NCI-H526 treated with DMSO at 0.1 percent for 48 hours (cell line): ENCODE results near the gene SNX6.
"Not testable (repeated sequence)": the region's sequence is repeated elsewhere in the genome, so short reads cannot be mapped to it uniquely, and the experiment has no call there.

Experiments used
- DNase-seq: peaks from one replicate; lab custom pipeline; 2025; lab: John Stamatoyannopoulos, UW

Gene SNX6

DNA sequence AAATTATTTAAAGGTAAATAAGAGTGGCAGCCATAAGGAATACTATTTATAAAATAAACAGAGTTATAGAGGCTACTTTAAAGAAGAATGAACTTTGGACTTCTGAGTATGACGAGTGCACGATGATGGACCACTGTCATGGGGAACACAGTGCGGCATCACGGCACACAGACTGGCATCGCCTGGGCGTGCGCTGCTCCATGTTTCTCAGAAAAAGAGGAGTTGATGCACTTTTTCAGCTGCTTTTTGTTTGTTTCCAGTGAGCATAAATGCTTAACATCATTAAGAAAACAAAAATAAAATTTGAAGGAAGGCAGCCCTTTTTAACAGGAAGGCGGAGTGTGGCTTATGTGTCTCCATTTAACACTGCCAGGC, 67.2 kb downstream of the SNX6 start:
- no peak for DNase-seq

DNA sequence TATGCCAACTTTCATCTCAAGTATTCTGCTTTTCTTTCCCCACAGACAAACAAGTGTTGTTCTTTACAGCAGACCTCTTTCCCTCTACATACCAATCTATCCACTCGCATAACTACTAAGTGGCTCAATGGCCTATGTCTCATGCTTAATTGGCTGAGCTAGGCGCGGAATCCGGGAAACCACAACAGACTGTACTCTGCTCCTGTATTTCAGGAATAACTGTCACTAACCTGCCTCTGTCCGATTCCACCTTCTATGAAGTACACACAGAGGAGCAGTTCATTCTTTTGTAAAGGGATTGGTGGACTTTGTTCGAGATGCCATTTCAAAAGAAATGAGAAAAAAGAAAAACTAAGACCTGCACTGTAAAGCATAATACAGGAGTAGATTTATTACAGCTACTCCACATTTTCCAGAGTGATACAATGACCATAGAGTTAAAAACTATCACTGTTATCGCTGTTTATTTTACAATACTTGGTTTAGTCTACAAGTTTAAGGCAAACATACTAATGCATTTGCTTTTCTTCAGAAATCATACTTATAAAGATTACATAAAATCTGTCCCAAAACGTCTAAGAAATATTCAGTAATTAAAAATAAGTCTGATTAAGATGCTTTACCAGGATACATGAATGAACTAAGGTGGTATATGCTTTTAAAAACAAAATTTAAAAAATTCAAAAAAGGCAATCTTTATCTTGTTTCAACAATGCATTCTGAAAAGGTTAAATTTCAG, 67.7 kb downstream of the SNX6 start:
- not testable (repeated sequence) for DNase-seq

DNA sequence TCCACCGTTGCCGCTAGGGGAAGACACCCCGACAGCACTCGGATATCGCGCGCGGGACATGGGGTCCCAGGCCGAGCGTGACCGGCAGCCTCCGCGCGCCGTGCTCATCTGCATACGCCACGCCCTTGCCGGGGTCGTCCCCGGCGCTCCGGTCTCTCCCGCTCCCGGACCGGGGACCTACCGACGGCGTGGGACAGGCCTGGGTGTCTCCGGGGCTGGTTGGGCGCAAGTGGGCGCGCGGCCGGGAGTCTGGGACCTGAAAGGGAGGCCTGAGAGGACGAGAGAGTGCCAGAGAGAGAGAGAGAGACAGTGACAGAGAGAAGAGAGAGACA, 73.5 kb downstream of the SNX6 start:
- not testable (repeated sequence) for DNase-seq

GRCh38 chr14:34555583-34556497, 74.1 kb downstream of the SNX6 start:
- DNase-seq = not testable (repeated sequence)

- DNase-seq = no peak
These were observed 75.3 kb downstream of the SNX6 start for GRCh38 chr14:34554540-34555250.

DNA sequence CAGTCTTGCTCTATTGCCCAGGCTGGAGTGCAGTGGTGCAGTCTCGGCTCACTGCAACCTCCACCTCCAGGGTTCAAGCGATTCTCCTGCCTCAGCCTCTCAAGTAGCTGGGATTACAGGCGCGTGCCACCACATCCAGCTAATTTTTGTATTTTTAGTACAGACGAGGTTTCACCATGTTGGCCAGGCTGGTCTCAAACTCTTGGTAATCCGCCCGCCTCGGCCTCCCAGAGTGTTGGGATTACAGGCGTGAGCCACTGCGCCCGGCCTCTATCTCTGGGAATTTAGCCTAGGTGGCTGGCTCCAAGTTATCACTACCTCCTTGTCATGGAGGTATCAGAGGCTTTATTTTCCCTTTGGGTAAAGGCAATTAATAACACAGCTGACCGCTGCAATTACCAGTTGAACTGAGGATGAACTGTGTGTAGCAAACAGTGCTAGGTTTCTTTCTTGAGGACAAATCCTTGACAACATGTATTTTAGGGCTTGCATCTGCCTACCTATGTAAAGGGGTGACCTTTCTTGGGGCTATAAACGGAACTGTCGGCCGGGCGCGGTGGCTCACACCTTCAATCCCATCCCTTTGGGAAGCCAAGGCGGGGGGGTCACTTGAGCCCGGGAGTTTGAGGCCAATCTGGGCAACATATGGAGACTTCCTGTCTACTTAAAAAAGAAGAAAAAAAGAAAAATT, 80.5 kb downstream of the SNX6 start:
- DNase-seq = not testable (repeated sequence)

GRCh38 chr14:34548472-34548981, 81.4 kb downstream of the SNX6 start:
- DNase-seq = no peak

DNA sequence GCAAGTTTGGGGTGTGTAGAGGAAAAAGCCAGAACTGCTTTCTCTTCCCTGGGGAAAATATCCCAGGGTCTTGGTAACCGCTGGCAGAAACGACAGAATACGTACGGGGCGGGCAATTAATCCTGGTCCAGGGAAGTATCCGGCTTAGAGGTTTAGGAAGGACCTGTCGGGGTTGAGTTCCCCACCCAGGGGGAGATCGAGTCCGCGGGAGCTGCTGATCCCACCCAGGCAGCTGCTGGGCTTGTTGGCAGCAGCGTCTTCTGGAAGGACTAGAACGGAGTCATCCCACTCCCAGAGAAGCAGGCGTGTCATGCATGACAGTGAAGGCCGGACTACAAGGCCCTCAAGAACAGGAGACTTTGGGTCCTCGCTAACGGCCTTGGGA, 82.8 kb downstream of the SNX6 start:
- DNase-seq = not testable (repeated sequence)

DNA sequence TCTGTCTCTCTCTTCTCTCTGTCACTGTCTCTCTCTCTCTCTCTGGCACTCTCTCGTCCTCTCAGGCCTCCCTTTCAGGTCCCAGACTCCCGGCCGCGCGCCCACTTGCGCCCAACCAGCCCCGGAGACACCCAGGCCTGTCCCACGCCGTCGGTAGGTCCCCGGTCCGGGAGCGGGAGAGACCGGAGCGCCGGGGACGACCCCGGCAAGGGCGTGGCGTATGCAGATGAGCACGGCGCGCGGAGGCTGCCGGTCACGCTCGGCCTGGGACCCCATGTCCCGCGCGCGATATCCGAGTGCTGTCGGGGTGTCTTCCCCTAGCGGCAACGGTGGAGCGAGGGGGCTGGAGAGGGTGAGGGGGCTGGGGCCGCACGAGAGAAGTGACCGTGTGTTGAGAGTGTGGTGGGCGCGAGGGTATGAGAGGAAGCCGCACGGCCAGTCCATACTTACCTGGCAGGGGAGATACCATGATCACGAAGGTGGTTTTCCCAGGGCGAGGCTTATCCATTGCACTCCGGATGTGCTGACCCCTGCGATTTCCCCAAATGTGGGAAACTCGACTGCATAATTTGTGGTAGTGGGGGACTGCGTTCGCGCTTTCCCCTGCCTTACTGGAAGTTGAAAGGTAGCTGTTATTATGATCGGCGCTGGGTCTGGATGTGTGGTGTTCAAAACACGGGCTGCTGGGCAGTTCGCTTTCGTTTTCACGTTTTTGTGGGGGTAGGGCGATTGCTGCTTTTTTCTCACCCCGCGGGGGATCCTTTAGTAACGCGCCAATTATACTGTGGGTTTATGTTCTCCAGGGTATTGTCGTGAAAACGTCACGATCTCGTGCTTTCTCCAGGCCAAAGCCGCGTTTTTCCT, 83.4 kb downstream of the SNX6 start:
- not testable (repeated sequence) for DNase-seq

DNA sequence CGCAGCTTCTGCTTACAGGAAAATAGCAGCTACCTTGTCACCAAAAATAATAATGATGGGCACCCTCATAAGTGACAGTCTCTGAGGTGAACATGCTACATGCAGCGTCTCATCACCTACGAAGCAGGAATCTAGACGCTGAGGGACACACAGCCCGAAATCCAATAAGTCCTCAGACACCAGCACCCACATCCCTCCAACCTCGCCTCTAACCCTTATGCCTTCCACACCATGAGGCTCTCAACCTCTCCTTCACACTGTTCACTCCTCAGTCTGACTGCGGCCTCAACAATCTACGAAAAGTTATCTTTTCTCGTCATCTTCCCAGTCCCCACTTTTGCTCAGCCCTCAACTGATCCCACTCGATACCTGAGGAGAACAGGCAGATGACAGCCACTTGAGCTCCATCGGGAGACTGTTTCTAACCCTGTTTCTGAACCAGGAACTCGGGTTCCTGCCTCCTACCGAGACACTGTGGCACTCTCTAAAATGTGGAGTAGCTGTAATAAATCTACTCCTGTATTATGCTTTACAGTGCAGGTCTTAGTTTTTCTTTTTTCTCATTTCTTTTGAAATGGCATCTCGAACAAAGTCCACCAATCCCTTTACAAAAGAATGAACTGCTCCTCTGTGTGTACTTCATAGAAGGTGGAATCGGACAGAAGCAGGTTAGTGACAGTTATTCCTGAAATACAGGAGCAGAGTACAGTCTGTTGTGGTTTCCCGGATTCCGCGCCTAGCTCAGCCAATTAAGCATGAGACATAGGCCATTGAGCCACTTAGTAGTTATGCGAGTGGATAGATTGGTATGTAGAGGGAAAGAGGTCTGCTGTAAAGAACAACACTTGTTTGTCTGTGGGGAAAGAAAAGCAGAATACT, 89.5 kb downstream of the SNX6 start:
- not testable (repeated sequence) for DNase-seq

DNA sequence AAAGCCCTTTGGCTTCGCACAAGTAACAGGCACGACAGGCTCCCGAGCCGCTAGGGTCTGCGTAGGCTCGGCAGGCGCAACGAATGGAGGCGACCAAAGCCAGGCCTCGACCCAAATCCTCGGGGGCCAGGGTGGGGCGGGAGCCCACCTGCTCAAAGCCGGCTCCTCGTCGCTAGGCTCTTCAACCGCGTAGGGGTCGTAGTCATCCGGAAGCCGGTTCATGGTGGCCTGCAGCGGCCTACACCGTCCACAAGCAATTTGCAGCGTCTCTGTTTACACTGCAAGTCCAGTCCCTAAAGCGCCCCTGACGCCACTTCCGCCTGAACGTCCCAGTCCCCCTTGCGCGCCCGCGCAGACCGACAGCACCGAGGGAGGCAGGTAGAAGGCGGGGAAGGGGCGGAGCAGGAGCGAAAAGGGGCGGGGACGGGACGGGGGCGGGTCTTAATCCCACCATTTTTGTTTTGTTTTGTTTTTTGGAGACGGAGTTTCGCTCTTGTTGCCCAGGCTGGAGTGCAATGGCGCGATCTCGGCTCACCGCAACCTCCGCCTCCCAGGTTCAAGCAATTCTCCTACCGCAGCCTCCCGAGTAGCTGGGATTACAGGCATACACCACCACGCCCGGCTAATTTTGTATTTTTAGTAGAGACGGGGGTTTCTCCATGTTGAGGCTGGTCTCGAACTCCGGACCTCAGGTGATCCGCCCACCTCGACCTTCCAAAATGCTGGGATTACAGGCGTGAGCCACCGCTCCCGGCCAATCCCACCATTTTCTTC, 90.4 kb downstream of the SNX6 start, which contains the start of gene EAPP:
TSS of gene EAPP (minus strand) at position 295 of the 774 bp plus-strand sequence. CDS start at position 222, 73 bp downstream.
- no peak for DNase-seq

- no peak for DNase-seq
These were observed 91.0 kb downstream of the SNX6 start for GRCh38 chr14:34538871-34539406.

- DNase-seq = not testable (repeated sequence)
These were observed 91.9 kb downstream of the SNX6 start for GRCh38 chr14:34538096-34538495.

DNA sequence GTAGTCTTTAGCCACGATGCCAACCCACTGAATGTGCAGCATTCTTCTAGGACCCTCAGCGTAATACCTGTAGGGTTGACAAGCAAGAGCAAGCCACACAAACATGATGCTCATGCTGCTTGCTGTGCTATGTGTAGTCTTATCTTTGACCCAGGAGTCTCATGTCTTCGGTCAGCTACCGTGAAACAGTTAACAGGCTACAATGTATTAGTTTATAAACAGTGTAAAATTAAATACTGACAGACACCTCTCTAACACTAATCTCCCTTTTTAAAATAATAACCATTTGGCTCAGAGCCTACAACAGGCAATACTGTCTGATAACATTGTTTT, 92.3 kb downstream of the SNX6 start:
- no peak for DNase-seq

DNA sequence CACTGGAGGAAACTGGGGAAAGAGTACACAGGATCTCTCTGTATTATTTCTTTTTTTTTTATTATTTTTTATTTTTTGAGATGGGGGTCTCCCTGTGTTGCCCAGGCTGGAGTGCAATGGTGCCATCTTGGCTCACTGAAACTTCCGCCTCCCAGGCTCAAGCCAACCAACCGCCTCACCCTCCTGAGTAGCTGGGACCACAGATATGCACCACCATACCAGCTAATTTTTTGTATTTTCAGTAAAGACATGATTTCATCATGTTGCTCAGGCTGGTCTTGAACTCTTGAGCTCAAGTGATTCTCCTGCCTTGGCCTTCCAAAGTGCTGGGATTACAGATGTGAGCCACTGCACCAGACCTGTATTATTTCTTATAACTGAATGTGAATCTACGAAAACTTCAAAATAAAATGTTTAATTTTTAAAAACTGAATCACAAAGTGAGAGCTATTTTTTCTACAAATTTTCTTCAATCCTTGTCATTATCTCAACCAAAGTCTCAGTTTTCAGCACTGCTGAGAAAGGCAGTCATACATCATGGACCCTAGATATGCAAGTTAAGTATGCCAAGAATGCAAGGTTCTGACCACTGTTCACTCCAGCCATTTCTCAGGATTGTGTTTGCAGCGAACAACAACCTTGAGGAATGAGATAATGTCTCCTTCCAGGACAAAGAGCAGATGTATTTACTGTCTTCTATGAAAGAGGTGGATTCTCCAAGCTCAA, 92.8 kb downstream of the SNX6 start:
- no peak for DNase-seq

DNA sequence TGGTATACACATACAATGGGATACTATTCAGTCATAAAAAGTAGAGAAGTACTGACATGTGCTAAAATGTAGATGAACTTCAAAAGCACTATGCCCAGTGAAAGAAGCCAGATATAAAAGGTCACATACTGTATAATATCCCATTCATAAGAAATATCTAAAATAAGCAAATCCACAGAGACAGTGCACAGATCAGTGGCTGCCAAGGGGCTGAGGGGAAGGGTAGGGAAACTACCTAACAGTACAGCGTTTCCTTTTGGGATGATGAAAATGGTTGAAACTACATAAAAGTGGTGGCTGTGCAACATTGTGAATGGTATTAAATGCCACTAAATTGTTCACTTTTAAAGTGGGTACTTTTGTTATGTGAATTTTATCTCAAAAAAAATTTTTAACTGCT, 102.4 kb downstream of the SNX6 start:
- DNase-seq = no peak

DNA sequence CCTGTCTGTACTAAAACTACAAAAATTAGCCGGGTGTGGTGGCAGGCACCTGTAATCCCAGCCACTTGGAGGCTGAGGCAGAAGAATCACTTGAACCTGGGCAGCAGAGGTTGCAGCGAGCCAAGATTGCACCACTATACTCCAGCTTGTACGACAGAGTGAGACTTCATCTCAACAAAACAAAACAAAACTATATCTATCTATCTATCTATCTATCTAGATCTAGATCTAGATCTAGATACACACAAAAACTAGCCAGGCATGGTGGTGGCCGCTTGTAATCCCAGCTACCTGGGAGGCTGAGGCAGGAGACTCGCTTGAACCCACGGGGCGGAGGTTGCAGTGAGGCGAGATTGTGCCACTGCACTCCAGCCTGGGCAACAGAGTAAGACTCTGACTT, 105.7 kb downstream of the SNX6 start:
- DNase-seq = not testable (repeated sequence)

GRCh38 chr14:34522496-34522895, 107.5 kb downstream of the SNX6 start:
- no peak for DNase-seq
